HepG2 (cell line): ENCODE results near the gene SLCO4A1. TPM values are rescaled to one million over a fixed set of nuclear protein-coding genes. Genes with fewer than 3 reads are reported as not detected.

Experiments used
- MAZ ChIP-seq, 2 experiments: sonication (generic) in 1 of 2; formaldehyde crosslinking in 1 of 2; IDR thresholded peaks; 2 replicates each; pipeline versions ENCODE4 v1.5.0 to v1.6.1; 2012 to 2020; ENCODE audit warnings: low read depth in 2 of 2, mild to moderate bottlenecking in 2 of 2, borderline replicate concordance in 1 of 2, improper control_type of control experiment in 1 of 2, low read length in 1 of 2, missing genetic modification reagents in 1 of 2, moderate library complexity in 1 of 2
- PHF20 ChIP-seq: sonication (generic); formaldehyde crosslinking; IDR thresholded peaks from 2 replicates; pipeline ENCODE4 v1.5.0; 2020; ENCODE audit warnings: mild to moderate bottlenecking, missing genetic modification reagents
- SAFB2 ChIP-seq: sonication (generic); formaldehyde crosslinking; IDR thresholded peaks from 2 replicates; pipeline ENCODE4 v1.5.1; 2020; ENCODE audit warnings: missing genetic modification reagents, low read depth, mild to moderate bottlenecking, borderline replicate concordance
- ZBTB38 ChIP-seq: sonication (generic); formaldehyde crosslinking; IDR thresholded peaks from 2 replicates; pipeline ENCODE4 v1.5.1; 2020; ENCODE audit warnings: mild to moderate bottlenecking, missing genetic modification reagents
- ZNF205 ChIP-seq: IDR thresholded peaks from 2 replicates; pipeline ENCODE4 v1.6.1; 2018; ENCODE audit warnings: missing biosample characterization, missing genetic modification reagents
- ZNF235 ChIP-seq: sonication (generic); formaldehyde crosslinking; IDR thresholded peaks from 2 replicates; pipeline ENCODE4 v1.8.1; 2023; ENCODE audit warnings: mild to moderate bottlenecking, missing genetic modification reagents, borderline replicate concordance
- polyA plus RNA-seq, 8 experiments: library from polyadenylated mRNA; depleted of rRNA in 3 of 8; stranded (reverse) in 7 of 8; unstranded in 1 of 8; fragments of >200 nt; fragmentation: Illumina TruSeq in 4 of 8; extraction: Trizol in 4 of 8; gene quantifications; 2 replicates each; pipeline versions ENCODE4 v1.2.1 to v1.2.3, GENCODE V29; 2011 to 2016; ENCODE audit warnings: low read depth in 4 of 8, missing spikeins in 1 of 8, mixed read lengths in 1 of 8; ENCODE audit not compliant: insufficient read depth in 1 of 8
- total RNA-seq, 5 experiments: library from RNA; depleted of rRNA; stranded (reverse); fragments of >200 nt; fragmentation: Illumina TruSeq; extraction: Trizol; gene quantifications; 2 replicates each; pipeline ENCODE4 v1.2.3, GENCODE V29; 2016; ENCODE audit warnings: low read depth in 1 of 5
- TF ChIP-seq, protein P1 (sequence below): sonication (generic); formaldehyde crosslinking; IDR thresholded peaks from 2 replicates; pipeline ENCODE4 v1.5.0; 2020; ENCODE audit warnings: mild to moderate bottlenecking, missing genetic modification reagents
- TF ChIP-seq, protein P2 (sequence below): sonication (generic); formaldehyde crosslinking; IDR thresholded peaks from 2 replicates; pipeline ENCODE4 v1.8.0; 2022; ENCODE audit warnings: missing genetic modification reagents, mild to moderate bottlenecking, borderline replicate concordance

Gene SLCO4A1
- total and polyA plus RNA-seq, 2 of the 13 experiments (the other 11 are each of a cell fraction or from before 2014, with no cell fraction given) = 55.5 to 112 TPM

DNA sequence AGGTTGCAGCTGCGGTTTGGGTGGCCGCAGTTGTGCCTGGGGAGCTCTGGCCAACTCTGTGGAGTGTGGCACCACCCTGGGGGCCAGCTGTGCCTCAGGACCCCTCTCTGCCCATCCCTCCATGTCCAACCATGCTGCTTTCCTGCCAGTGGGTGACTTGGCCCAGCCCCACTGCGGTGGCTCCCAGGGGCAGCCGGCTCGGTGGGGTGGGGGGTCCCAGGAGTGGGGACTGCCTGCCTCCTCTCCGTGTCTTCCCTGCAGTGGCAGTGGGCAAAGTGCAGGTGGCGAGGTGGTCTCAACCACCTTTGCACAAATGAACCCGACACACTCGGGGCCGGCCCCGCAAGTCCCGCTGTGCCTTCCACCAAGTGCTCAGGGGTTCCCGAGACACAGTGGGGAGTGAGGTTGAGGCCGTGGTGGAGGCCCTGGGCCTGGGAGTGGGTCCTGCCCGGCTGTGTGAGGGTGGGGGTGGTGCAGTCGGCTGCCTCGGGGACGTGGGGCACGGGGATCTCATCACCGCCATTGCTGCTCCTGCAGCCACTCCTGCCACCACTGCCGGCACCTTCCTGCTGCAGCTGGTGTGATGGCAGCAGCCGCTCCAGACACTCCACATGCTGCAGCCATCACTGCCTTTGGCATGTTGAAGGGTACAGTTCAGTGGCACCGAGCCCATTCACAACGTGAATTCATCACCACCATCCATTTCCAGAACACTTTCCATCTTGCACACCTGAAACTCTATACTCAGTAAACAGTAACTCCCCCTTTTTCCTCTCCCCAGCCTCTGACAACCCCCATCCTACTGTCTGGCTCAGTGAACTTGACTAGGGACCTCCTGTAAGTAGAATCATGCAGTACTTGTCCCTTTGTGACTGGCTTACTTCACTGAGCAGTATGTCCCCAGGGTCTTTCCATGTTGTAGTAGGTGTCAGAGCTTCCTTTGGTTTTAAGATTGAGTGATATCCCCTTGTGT is 10.7 kb upstream of the SLCO4A1 start (continued):
- TF ChIP-seq ZBTB38 = 0 out of 2 replicates have a peak, but pooled peaks have one; percentile 4
- TF ChIP-seq, protein P1, sequence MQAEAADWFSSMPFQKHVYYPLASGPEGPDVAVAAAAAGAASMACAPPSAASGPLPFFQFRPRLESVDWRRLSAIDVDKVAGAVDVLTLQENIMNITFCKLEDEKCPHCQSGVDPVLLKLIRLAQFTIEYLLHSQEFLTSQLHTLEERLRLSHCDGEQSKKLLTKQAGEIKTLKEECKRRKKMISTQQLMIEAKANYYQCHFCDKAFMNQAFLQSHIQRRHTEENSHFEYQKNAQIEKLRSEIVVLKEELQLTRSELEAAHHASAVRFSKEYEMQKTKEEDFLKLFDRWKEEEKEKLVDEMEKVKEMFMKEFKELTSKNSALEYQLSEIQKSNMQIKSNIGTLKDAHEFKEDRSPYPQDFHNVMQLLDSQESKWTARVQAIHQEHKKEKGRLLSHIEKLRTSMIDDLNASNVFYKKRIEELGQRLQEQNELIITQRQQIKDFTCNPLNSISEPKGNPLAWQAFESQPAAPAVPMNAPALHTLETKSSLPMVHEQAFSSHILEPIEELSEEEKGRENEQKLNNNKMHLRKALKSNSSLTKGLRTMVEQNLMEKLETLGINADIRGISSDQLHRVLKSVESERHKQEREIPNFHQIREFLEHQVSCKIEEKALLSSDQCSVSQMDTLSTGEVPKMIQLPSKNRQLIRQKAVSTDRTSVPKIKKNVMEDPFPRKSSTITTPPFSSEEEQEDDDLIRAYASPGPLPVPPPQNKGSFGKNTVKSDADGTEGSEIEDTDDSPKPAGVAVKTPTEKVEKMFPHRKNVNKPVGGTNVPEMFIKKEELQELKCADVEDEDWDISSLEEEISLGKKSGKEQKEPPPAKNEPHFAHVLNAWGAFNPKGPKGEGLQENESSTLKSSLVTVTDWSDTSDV (CRISPR knock-in tag) = 0 out of 2 replicates have a peak, but pooled peaks have one; percentile 22
- TF ChIP-seq, protein P2, sequence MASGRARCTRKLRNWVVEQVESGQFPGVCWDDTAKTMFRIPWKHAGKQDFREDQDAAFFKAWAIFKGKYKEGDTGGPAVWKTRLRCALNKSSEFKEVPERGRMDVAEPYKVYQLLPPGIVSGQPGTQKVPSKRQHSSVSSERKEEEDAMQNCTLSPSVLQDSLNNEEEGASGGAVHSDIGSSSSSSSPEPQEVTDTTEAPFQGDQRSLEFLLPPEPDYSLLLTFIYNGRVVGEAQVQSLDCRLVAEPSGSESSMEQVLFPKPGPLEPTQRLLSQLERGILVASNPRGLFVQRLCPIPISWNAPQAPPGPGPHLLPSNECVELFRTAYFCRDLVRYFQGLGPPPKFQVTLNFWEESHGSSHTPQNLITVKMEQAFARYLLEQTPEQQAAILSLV = 0 out of 2 replicates have a peak, but pooled peaks have one; percentile 46
- TF ChIP-seq MAZ (IDR thresholded peaks at IDR 0.05; ENCODE audit: borderline replicate concordance, low read depth, low read length) = no peak
- TF ChIP-seq MAZ (CRISPR knock-in tag; IDR thresholded peaks at IDR 0.05; ENCODE audit: low read depth) = no peak
- TF ChIP-seq ZNF235 (CRISPR knock-in tag) = no peak
- TF ChIP-seq PHF20 = 0 out of 2 replicates have a peak, but pooled peaks have one; percentile 13
- 0 out of 2 replicates have a peak, but pooled peaks have one; percentile 55 for TF ChIP-seq SAFB2 (CRISPR knock-in tag)
- no peak for TF ChIP-seq ZNF205 (CRISPR knock-in tag)
